Measurements from ENCODE around the gene DDX39B. TPM values are rescaled to one million over a fixed set of nuclear protein-coding genes. Genes with fewer than 3 reads are reported as not detected.
"Not testable (repeated sequence)": the region's sequence is repeated elsewhere in the genome, so short reads cannot be mapped to it uniquely, and the experiment has no call there.

The DDX39B gene
- total RNA-seq, 1 donor = 240 TPM

DNA sequence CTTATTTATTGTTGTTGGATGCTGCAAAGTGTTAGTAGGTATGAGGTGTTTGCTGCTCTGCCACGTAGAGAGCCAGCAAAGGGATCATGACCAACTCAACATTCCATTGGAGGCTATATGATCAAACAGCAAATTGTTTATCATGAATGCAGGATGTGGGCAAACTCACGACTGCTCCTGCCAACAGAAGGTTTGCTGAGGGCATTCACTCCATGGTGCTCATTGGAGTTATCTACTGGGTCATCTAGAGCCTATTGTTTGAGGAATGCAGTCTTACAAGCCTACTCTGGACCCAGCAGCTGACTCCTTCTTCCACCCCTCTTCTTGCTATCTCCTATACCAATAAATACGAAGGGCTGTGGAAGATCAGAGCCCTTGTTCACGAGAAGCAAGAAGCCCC lies 31.8 kb downstream of the DDX39B start:
- H3K27me3 ChIP-seq (ENCODE audit: insufficient read depth, low read length) = no peaks in the 10 kb centered on the region
- no peak overlapping the region for H3K4me3 ChIP-seq (ENCODE audit: insufficient read depth, low read length)
- no peak overlapping the region for H3K4me2 ChIP-seq (ENCODE audit: insufficient read depth, low read length)
- no peak overlapping the region for H2AFZ ChIP-seq (ENCODE audit: low read length)
- peaks cover 29% of the 10 kb centered on the region for H3K36me3 ChIP-seq (ENCODE audit: insufficient read depth, low read length)
- no peaks in the 10 kb centered on the region for H4K20me1 ChIP-seq (ENCODE audit: insufficient read depth, low read length)
- H3K9me3 ChIP-seq (ENCODE audit: low read depth, low read length) = no peaks in the 10 kb centered on the region
- no peak overlapping the region for H3K27ac ChIP-seq (ENCODE audit: low read depth, low read length)
- H3K4me1 ChIP-seq (ENCODE audit: insufficient read depth, low read length) = peaks cover 11% of the 10 kb centered on the region
- DNase-seq (ENCODE audit: insufficient read length, low spot score, missing footprints) = no peak
- TF ChIP-seq, protein P1, sequence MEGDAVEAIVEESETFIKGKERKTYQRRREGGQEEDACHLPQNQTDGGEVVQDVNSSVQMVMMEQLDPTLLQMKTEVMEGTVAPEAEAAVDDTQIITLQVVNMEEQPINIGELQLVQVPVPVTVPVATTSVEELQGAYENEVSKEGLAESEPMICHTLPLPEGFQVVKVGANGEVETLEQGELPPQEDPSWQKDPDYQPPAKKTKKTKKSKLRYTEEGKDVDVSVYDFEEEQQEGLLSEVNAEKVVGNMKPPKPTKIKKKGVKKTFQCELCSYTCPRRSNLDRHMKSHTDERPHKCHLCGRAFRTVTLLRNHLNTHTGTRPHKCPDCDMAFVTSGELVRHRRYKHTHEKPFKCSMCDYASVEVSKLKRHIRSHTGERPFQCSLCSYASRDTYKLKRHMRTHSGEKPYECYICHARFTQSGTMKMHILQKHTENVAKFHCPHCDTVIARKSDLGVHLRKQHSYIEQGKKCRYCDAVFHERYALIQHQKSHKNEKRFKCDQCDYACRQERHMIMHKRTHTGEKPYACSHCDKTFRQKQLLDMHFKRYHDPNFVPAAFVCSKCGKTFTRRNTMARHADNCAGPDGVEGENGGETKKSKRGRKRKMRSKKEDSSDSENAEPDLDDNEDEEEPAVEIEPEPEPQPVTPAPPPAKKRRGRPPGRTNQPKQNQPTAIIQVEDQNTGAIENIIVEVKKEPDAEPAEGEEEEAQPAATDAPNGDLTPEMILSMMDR (IDR thresholded peaks at IDR 0.05; ENCODE audit: extremely low read depth, low read depth, low read length) = no peak
- peaks cover 8% of the 10 kb centered on the region for H3K79me2 ChIP-seq (ENCODE audit: insufficient read depth, low read length)

DNA sequence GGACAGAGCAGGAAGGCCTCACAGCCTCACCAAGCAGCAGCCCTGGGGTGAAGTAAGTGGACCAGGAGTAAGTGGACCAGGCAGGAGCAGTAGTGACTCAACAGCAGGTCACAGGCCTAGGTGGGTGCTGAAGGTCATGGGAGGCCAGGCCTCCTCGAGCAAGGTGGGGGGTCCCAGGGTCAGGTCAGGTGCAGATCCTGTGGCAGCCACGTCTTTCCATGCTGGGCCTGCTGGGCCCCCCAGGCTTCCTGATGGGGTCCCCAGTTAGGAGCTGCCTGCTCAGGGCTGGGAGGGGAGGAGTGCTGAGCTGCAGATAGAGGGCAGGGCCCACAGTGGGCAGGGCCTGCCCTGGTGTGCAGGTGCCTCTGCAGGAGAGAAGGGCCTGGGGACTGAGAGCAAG lies 32.8 kb downstream of the DDX39B start:
- H3K79me2 ChIP-seq (ENCODE audit: insufficient read depth, low read length) = peaks cover 16% of the 10 kb centered on the region
- H3K9me3 ChIP-seq (ENCODE audit: low read depth, low read length); DNase-seq (ENCODE audit: insufficient read length, low spot score, missing footprints); H3K27me3 ChIP-seq (ENCODE audit: insufficient read depth, low read length); H3K4me2 ChIP-seq (ENCODE audit: insufficient read depth, low read length); H3K4me3 ChIP-seq (ENCODE audit: insufficient read depth, low read length); H3K27ac ChIP-seq (ENCODE audit: low read depth, low read length); H2AFZ ChIP-seq (ENCODE audit: low read length); H4K20me1 ChIP-seq (ENCODE audit: insufficient read depth, low read length): not testable (repeated sequence)
- peaks cover 29% of the 10 kb centered on the region for H3K36me3 ChIP-seq (ENCODE audit: insufficient read depth, low read length)
- H3K4me1 ChIP-seq (ENCODE audit: insufficient read depth, low read length) = peaks cover 11% of the 10 kb centered on the region

DNA sequence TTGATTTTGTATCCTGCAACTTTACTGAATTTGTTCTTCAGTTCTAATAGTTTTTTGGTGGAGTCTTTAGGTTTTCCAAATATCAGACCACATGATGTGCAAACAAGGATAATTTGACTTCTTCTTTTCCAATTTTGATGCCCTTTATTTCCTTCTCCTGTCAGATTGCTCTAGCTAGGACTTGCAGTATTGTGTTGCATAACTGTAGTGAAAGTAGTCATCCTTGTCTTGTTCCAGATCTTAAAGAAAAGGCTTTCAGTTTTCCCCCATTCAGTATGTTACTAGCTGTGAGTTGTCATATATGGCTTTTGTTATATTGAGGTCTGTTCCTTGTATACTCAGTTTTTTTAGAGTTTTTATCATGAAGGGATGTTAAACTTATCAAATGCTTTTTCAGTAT lies 39.2 kb downstream of the DDX39B start:
- Histone ChIP-seq H3K4me3 (ENCODE audit: insufficient read depth, low read length) (no peak overlapping the region), H3K27ac (ENCODE audit: low read depth, low read length) (no peak overlapping the region), H3K27me3 (ENCODE audit: insufficient read depth, low read length) (no peaks in the 10 kb centered on the region), H2AFZ (ENCODE audit: low read length) (no peak overlapping the region), H4K20me1 (ENCODE audit: insufficient read depth, low read length) (peaks cover 8% of the 10 kb centered on the region), H3K36me3 (ENCODE audit: insufficient read depth, low read length) (peaks cover 14% of the 10 kb centered on the region), H3K9me3 (ENCODE audit: low read depth, low read length) (no peaks in the 10 kb centered on the region), H3K79me2 (ENCODE audit: insufficient read depth, low read length) (peaks cover 68% of the 10 kb centered on the region), H3K4me2 (ENCODE audit: insufficient read depth, low read length) (no peak overlapping the region), H3K4me1 (ENCODE audit: insufficient read depth, low read length) (no peaks in the 10 kb centered on the region)
- no peak for DNase-seq (ENCODE audit: insufficient read length, low spot score, missing footprints)
- TF ChIP-seq, protein P1 (IDR thresholded peaks at IDR 0.05; ENCODE audit: extremely low read depth, low read depth, low read length) = no peak

DNA sequence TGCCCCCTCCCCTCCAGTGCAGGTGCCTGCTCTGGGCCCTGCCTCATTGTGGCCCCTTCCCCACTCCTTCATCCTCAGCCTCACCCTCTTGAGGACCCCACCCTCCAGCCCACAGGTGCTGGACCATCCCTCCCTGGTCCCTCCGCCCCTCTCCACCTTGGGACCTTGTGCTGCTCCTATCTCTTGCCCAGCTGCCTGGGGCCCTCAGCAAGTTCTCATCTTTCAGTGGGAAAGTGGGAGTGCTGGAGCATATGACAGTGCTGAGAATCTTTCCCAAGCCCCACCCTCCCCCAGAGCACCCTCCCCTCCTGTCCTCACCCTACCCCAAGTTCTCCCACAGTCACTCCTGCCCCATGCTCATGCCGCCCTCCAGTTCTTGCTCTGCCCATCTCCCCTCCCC lies 42.2 kb downstream of the DDX39B start:
- H3K27ac ChIP-seq (ENCODE audit: low read depth, low read length); DNase-seq (ENCODE audit: insufficient read length, low spot score, missing footprints); H4K20me1 ChIP-seq (ENCODE audit: insufficient read depth, low read length): not testable (repeated sequence)

DNA sequence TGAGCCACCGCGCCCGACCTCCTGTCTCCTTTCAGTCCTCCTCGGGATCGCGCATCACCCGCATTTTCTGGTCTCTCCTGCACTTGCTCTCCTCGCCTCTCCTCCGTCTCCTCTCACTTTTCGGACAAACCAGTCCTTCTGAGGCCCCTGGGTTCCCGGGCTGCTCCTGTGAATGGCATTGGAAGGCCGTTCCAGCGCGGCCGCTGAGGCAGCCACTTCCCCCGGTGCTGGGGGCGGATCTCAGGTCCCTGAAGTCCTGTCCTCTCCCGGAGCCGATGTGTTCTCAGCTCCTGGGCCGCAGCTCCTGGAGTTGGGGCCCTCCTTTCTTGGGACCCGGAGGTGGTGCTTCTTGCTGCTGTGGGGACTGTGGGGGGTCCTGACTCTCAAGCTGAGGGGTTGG lies 43.1 kb downstream of the DDX39B start:
- Histone ChIP-seq H4K20me1 (ENCODE audit: insufficient read depth, low read length) (peaks cover 8% of the 10 kb centered on the region), H2AFZ (ENCODE audit: low read length) (peak overlapping the region; percentile 54), H3K27ac (ENCODE audit: low read depth, low read length) (no peak overlapping the region), H3K4me3 (ENCODE audit: insufficient read depth, low read length) (peak overlapping the region; percentile 82), H3K79me2 (ENCODE audit: insufficient read depth, low read length) (peaks cover 63% of the 10 kb centered on the region), H3K4me1 (ENCODE audit: insufficient read depth, low read length) (peaks cover 19% of the 10 kb centered on the region), H3K36me3 (ENCODE audit: insufficient read depth, low read length) (no peaks in the 10 kb centered on the region), H3K27me3 (ENCODE audit: insufficient read depth, low read length) (no peaks in the 10 kb centered on the region), H3K9me3 (ENCODE audit: low read depth, low read length) (no peaks in the 10 kb centered on the region), H3K4me2 (ENCODE audit: insufficient read depth, low read length) (peak overlapping the region; percentile 89)
- DNase-seq (ENCODE audit: insufficient read length, low spot score, missing footprints) = peak; percentile 80
- TF ChIP-seq, protein P1 (IDR thresholded peaks at IDR 0.05; ENCODE audit: extremely low read depth, low read depth, low read length) = no peak

More for the DNA sequence above, 42.2 kb downstream of the DDX39B start:
- Histone ChIP-seq H3K4me1 (ENCODE audit: insufficient read depth, low read length) (peaks cover 19% of the 10 kb centered on the region), H3K79me2 (ENCODE audit: insufficient read depth, low read length) (peaks cover 70% of the 10 kb centered on the region)
- H3K4me3 ChIP-seq (ENCODE audit: insufficient read depth, low read length); H3K9me3 ChIP-seq (ENCODE audit: low read depth, low read length); H3K4me2 ChIP-seq (ENCODE audit: insufficient read depth, low read length); H3K36me3 ChIP-seq (ENCODE audit: insufficient read depth, low read length); H3K27me3 ChIP-seq (ENCODE audit: insufficient read depth, low read length); H2AFZ ChIP-seq (ENCODE audit: low read length): not testable (repeated sequence)
